Glomerular endothelial cell (primary cell): Measurements from ENCODE around the gene RBMXL2. TPM values are rescaled to one million over a fixed set of nuclear protein-coding genes. Genes with fewer than 3 reads are reported as not detected.

ENCODE experiments used
- DNase-seq: peaks from one replicate; pipeline ENCODE4 v3.0.0-alpha.2; 2011; ENCODE audit warnings: low read depth, low spot score; ENCODE audit errors: extremely low read depth
- total RNA-seq: library from RNA; depleted of rRNA; stranded (reverse); fragments of >200 nt; gene quantifications from 2 replicates; pipeline ENCODE4 v1.2.3, GENCODE V29; 2015

RBMXL2 gene
- not detected in 2 replicates for total RNA-seq

- no peak for DNase-seq
Observed at GRCh38 chr11:7088921-7089320, at the start of gene RBMXL2. TSS of gene RBMXL2 (plus strand) at chr11:7088998. CDS start at chr11:7089121, 123 bp downstream.

- no peak for DNase-seq
Observed at GRCh38 chr11:7046474-7047175, 42.2 kb upstream of the RBMXL2 start.

GRCh38 chr11:7050191-7050590, 38.6 kb upstream of the RBMXL2 start:
- no peak for DNase-seq

- no peak for DNase-seq
Observed at GRCh38 chr11:7056828-7057513, 31.8 kb upstream of the RBMXL2 start.

- no peak for DNase-seq
Observed at GRCh38 chr11:7057641-7058040, 31.2 kb upstream of the RBMXL2 start.

- DNase-seq: no peak
Observed at GRCh38 chr11:7060868-7061267, 27.9 kb upstream of the RBMXL2 start.

GRCh38 chr11:7062534-7062933, 26.3 kb upstream of the RBMXL2 start:
- no peak for DNase-seq

- DNase-seq: no peak
Observed at GRCh38 chr11:7072401-7073028, 16.3 kb upstream of the RBMXL2 start.

- DNase-seq: no peak
Observed at GRCh38 chr11:7077101-7077500, 11.7 kb upstream of the RBMXL2 start.

- no peak for DNase-seq
Observed at GRCh38 chr11:7079545-7080135, 9.2 kb upstream of the RBMXL2 start.

- DNase-seq: no peak
Observed at GRCh38 chr11:7080900-7081299, 7.9 kb upstream of the RBMXL2 start.

GRCh38 chr11:7081441-7081840, 7.4 kb upstream of the RBMXL2 start:
- no peak for DNase-seq

GRCh38 chr11:7089328-7090251, 792 bp downstream of the RBMXL2 start:
- DNase-seq: no peak

- peak; percentile 29 for DNase-seq
Observed at GRCh38 chr11:7098235-7098832, 9.5 kb downstream of the RBMXL2 start.

GRCh38 chr11:7115780-7116179, 27.0 kb downstream of the RBMXL2 start:
- no peak for DNase-seq

GRCh38 chr11:7116370-7116769, 27.6 kb downstream of the RBMXL2 start:
- DNase-seq: no peak

GRCh38 chr11:7138051-7138450, 49.3 kb downstream of the RBMXL2 start:
- DNase-seq: no peak
